Lower leg skin (tissue), 4 donors: Measurements from ENCODE around the gene KRT79. TPM values are rescaled to one million over a fixed set of nuclear protein-coding genes. Genes with fewer than 3 reads are reported as not detected.

Experiments
- DNase-seq, 2 donors: peaks; one replicate each; pipeline ENCODE4 v3.0.0-alpha.2; 2019; ENCODE audit warnings: low spot score in 2 of 2
- H3K4me3 ChIP-seq: fragments of 200-600 bp; sonication (generic); 2 replicates; pipeline ENCODE4 v1.5.1; 2017; ENCODE audit warnings: mild to moderate bottlenecking, low read depth; ENCODE audit not compliant: poor library complexity, severe bottlenecking
- CTCF ChIP-seq, 3 donors: fragments of 450-650 bp; IDR thresholded peaks; one replicate each; pipeline ENCODE4 v1.5.1; 2016; ENCODE audit warnings: antibody characterized with exemption in 3 of 3, mild to moderate bottlenecking in 3 of 3, moderate library complexity in 2 of 3
- POLR2A ChIP-seq, 2 donors: fragments of 450-650 bp; IDR thresholded peaks; one replicate each; pipeline ENCODE4 v1.6.1; 2016 to 2017; ENCODE audit warnings: antibody characterized with exemption in 2 of 2, mild to moderate bottlenecking in 1 of 2, moderate library complexity in 1 of 2
- whole genome bisulfite sequencing, 2 donors: methylation state at CpG; one replicate each; pipeline ENCODE4 v1.1.5; 2018; 5-methylcytosine and 5-hydroxymethylcytosine counted together
- intact Hi-C: fragments of 100-400 bp; cut with DNase I; formaldehyde crosslinking; loops from one replicate; pipeline ENCODE4 v1.15.0; 2023; ENCODE audit warnings: low total_unique reads
- total RNA-seq, 4 donors: library from RNA; depleted of rRNA; stranded (reverse); fragments of >200 nt; gene quantifications; one replicate each; pipeline ENCODE4 v1.1.0, GENCODE V29; 2016

KRT79 gene
- total RNA-seq, 4 donors from 2014 or later: 8.5 to 259 (median 78.2) TPM

GRCh38 chr12:52779914-52780313 lies 54.2 kb downstream of the KRT79 start:
- TF ChIP-seq POLR2A (IDR thresholded peaks at IDR 0.05) (no peak), CTCF (IDR thresholded peaks at IDR 0.05) (no peak)
- H3K4me3 ChIP-seq: no peak overlapping the region
- DNase-seq: peak in 1 of 2 donors; percentile 59
- intact Hi-C loops: no loop called here
- 83 to 85% methylated on average over 6 of the region's 6 CpGs for WGBS, 2 donors

GRCh38 chr12:52778833-52779232 lies 55.3 kb downstream of the KRT79 start:
- TF ChIP-seq POLR2A (IDR thresholded peaks at IDR 0.05): no peak
- no peak for TF ChIP-seq CTCF (IDR thresholded peaks at IDR 0.05)
- DNase-seq: no peak
- H3K4me3 ChIP-seq: no peak overlapping the region
- intact Hi-C loops: no loop called here
- 90 to 93% methylated on average over 2 of the region's 2 CpGs for WGBS, 2 donors

GRCh38 chr12:52777566-52777965 lies 56.5 kb downstream of the KRT79 start:
- H3K4me3 ChIP-seq: no peak overlapping the region
- intact Hi-C loops: no loop called here
- 87 to 91% methylated on average over 4 of the region's 4 CpGs for whole genome bisulfite sequencing, 2 donors
- no peak for DNase-seq
- TF ChIP-seq POLR2A (IDR thresholded peaks at IDR 0.05) (no peak), CTCF (IDR thresholded peaks at IDR 0.05) (no peak)

GRCh38 chr12:52776913-52777395 lies 57.2 kb downstream of the KRT79 start, which contains the start of gene KRT76:
Gene KRT76, minus strand, starts transcription at chr12:52777345. Its CDS starts 54 bp downstream, at chr12:52777291.
- WGBS, 2 donors: 90 to 93% methylated on average over 7 to 8 of the region's 8 CpGs
- no peak for TF ChIP-seq CTCF (IDR thresholded peaks at IDR 0.05)
- no peak for TF ChIP-seq POLR2A (IDR thresholded peaks at IDR 0.05)
- intact Hi-C loops: no loop called here
- H3K4me3 ChIP-seq: no peak within 1 kb of the TSS
- peak in 1 of 2 donors; percentile 53 for DNase-seq

GRCh38 chr12:52776435-52776834 lies 57.7 kb downstream of the KRT79 start:
- H3K4me3 ChIP-seq: no peak overlapping the region
- intact Hi-C loops: no loop called here
- no peak for DNase-seq
- TF ChIP-seq CTCF (IDR thresholded peaks at IDR 0.05): no peak
- no peak for TF ChIP-seq POLR2A (IDR thresholded peaks at IDR 0.05)
- 86 to 91% methylated on average over 5 of the region's 5 CpGs for WGBS, 2 donors

GRCh38 chr12:52774629-52775250 lies 59.4 kb downstream of the KRT79 start:
- WGBS, 2 donors: 76 to 86% methylated on average over 8 of the region's 8 CpGs
- H3K4me3 ChIP-seq: no peak overlapping the region
- intact Hi-C loops: no loop called here
- DNase-seq: peak in 1 of 2 donors; percentile 45
- TF ChIP-seq CTCF (IDR thresholded peaks at IDR 0.05) (no peak), POLR2A (IDR thresholded peaks at IDR 0.05) (no peak)
